HepG2 (cell line): ENCODE results near the gene OVCA2. TPM values are rescaled to one million over a fixed set of nuclear protein-coding genes. Genes with fewer than 3 reads are reported as not detected.

Experiments used
- AHR ChIP-seq: IDR thresholded peaks from 2 replicates; pipeline ENCODE4 v1.6.1; 2018; ENCODE audit warnings: missing genetic modification reagents, missing compliant biosample characterization
- CAMTA2 ChIP-seq: sonication (generic); formaldehyde crosslinking; IDR thresholded peaks from 2 replicates; pipeline ENCODE4 v1.4.0; 2020; ENCODE audit warnings: mild to moderate bottlenecking, missing genetic modification reagents, borderline replicate concordance
- CBFB ChIP-seq: sonication (generic); formaldehyde crosslinking; IDR thresholded peaks from 2 replicates; pipeline ENCODE4 v1.4.0; 2020; ENCODE audit warnings: missing genetic modification reagents
- DNMT1 ChIP-seq: sonication (generic); formaldehyde crosslinking; IDR thresholded peaks from 2 replicates; pipeline ENCODE4 v1.5.1; 2020; ENCODE audit warnings: mild to moderate bottlenecking, missing genetic modification reagents
- ELF1 ChIP-seq: sonication (generic); formaldehyde crosslinking; IDR thresholded peaks from 2 replicates; pipeline ENCODE4 v1.4.0; 2020; ENCODE audit warnings: missing genetic modification reagents
- ETS1 ChIP-seq: sonication (generic); formaldehyde crosslinking; IDR thresholded peaks from 2 replicates; pipeline ENCODE4 v1.4.0; 2020; ENCODE audit warnings: missing genetic modification reagents
- FOXC1 ChIP-seq: sonication (generic); formaldehyde crosslinking; IDR thresholded peaks from 2 replicates; pipeline ENCODE4 v1.8.0; 2022; ENCODE audit warnings: mild to moderate bottlenecking, missing genetic modification reagents, borderline replicate concordance
- FOXJ3 ChIP-seq: sonication (generic); formaldehyde crosslinking; IDR thresholded peaks from 2 replicates; pipeline ENCODE4 v1.4.0; 2020; ENCODE audit warnings: missing genetic modification reagents, mild to moderate bottlenecking, borderline replicate concordance
- GPN1 ChIP-seq: sonication (generic); formaldehyde crosslinking; IDR thresholded peaks from 2 replicates; pipeline ENCODE4 v1.5.1; 2020; ENCODE audit warnings: missing genetic modification reagents, borderline replicate concordance
- GTF2F1 ChIP-seq: fragments of 150-350 bp; IDR thresholded peaks from 2 replicates; pipeline ENCODE4 v1.6.1; 2014; ENCODE audit warnings: low read length
- HHEX ChIP-seq: IDR thresholded peaks from 2 replicates; pipeline ENCODE4 v1.6.1; 2016; ENCODE audit warnings: control low read depth
- KLF11 ChIP-seq: IDR thresholded peaks from 2 replicates; pipeline ENCODE4 v1.6.1; 2016; ENCODE audit warnings: missing compliant biosample characterization
- MAX ChIP-seq: IDR thresholded peaks from 2 replicates; pipeline ENCODE4 v1.6.1; 2012; ENCODE audit warnings: inconsistent platforms
- NFIB ChIP-seq: sonication (generic); formaldehyde crosslinking; IDR thresholded peaks from 2 replicates; pipeline ENCODE4 v1.9.0; 2021; ENCODE audit warnings: missing genetic modification reagents, mild to moderate bottlenecking, borderline replicate concordance
- ONECUT2 ChIP-seq: sonication (generic); formaldehyde crosslinking; IDR thresholded peaks from 2 replicates; pipeline ENCODE4 v1.4.0; 2020; ENCODE audit warnings: missing genetic modification reagents
- PHF8 ChIP-seq: sonication (generic); formaldehyde crosslinking; IDR thresholded peaks from 2 replicates; pipeline ENCODE4 v1.5.0; 2020; ENCODE audit warnings: missing genetic modification reagents
- RBM22 ChIP-seq: fragments of 200-400 bp; formaldehyde crosslinking; optimal IDR thresholded peaks from 2 replicates; pipeline ENCODE3; 2017; ENCODE audit warnings: mild to moderate bottlenecking, low read length, moderate library complexity
- SAFB2 ChIP-seq: sonication (generic); formaldehyde crosslinking; IDR thresholded peaks from 2 replicates; pipeline ENCODE4 v1.5.1; 2020; ENCODE audit warnings: missing genetic modification reagents, low read depth, mild to moderate bottlenecking, borderline replicate concordance
- TBX2 ChIP-seq: sonication (generic); formaldehyde crosslinking; IDR thresholded peaks from 2 replicates; pipeline ENCODE4 v1.5.0; 2020; ENCODE audit warnings: missing genetic modification reagents, mild to moderate bottlenecking, borderline replicate concordance
- THAP11 ChIP-seq: IDR thresholded peaks from 2 replicates; pipeline ENCODE4 v1.6.1; 2016; ENCODE audit warnings: missing biosample characterization, missing genetic modification reagents
- THAP7 ChIP-seq: sonication (generic); formaldehyde crosslinking; IDR thresholded peaks from 2 replicates; pipeline ENCODE4 v1.8.1; 2023; ENCODE audit warnings: mild to moderate bottlenecking, missing genetic modification reagents
- ZBTB44 ChIP-seq: sonication (generic); formaldehyde crosslinking; IDR thresholded peaks from 2 replicates; pipeline ENCODE4 v1.4.0; 2020; ENCODE audit warnings: missing genetic modification reagents
- ZNF383 ChIP-seq: sonication (generic); formaldehyde crosslinking; IDR thresholded peaks from 2 replicates; pipeline ENCODE4 v1.4.0; 2020; ENCODE audit warnings: missing genetic modification reagents, mild to moderate bottlenecking, borderline replicate concordance
- ZNF432 ChIP-seq: sonication (generic); formaldehyde crosslinking; IDR thresholded peaks from 2 replicates; pipeline ENCODE4 v1.5.0; 2020; ENCODE audit warnings: missing genetic modification reagents, mild to moderate bottlenecking, borderline replicate concordance
- ZNF468 ChIP-seq: sonication (generic); formaldehyde crosslinking; IDR thresholded peaks from 2 replicates; pipeline ENCODE4 v1.8.0; 2022; ENCODE audit warnings: mild to moderate bottlenecking, moderate library complexity, missing genetic modification reagents
- ZNF501 ChIP-seq: sonication (generic); formaldehyde crosslinking; IDR thresholded peaks from 2 replicates; pipeline ENCODE4 v1.5.1; 2020; ENCODE audit warnings: mild to moderate bottlenecking, moderate library complexity, missing genetic modification reagents
- ZNF570 ChIP-seq: sonication (generic); formaldehyde crosslinking; IDR thresholded peaks from 2 replicates; pipeline ENCODE4 v1.4.0; 2020; ENCODE audit warnings: mild to moderate bottlenecking, missing genetic modification reagents, borderline replicate concordance
- ZNF598 ChIP-seq: sonication (generic); formaldehyde crosslinking; IDR thresholded peaks from 2 replicates; pipeline ENCODE4 v1.5.1; 2020; ENCODE audit warnings: mild to moderate bottlenecking, missing genetic modification reagents, borderline replicate concordance
- ZNF691 ChIP-seq: sonication (generic); formaldehyde crosslinking; IDR thresholded peaks from 2 replicates; pipeline ENCODE4 v1.4.0; 2020; ENCODE audit warnings: missing genetic modification reagents, low read depth, mild to moderate bottlenecking, borderline replicate concordance
- polyA plus RNA-seq, 8 experiments: library from polyadenylated mRNA; depleted of rRNA in 3 of 8; stranded (reverse) in 7 of 8; unstranded in 1 of 8; fragments of >200 nt; fragmentation: Illumina TruSeq in 4 of 8; extraction: Trizol in 4 of 8; gene quantifications; 2 replicates each; pipeline versions ENCODE4 v1.2.1 to v1.2.3, GENCODE V29; 2011 to 2016; ENCODE audit warnings: low read depth in 4 of 8, missing spikeins in 1 of 8, mixed read lengths in 1 of 8; ENCODE audit not compliant: insufficient read depth in 1 of 8
- total RNA-seq, 5 experiments: library from RNA; depleted of rRNA; stranded (reverse); fragments of >200 nt; fragmentation: Illumina TruSeq; extraction: Trizol; gene quantifications; 2 replicates each; pipeline ENCODE4 v1.2.3, GENCODE V29; 2016; ENCODE audit warnings: low read depth in 1 of 5

Gene OVCA2
- total and polyA plus RNA-seq, 2 of the 13 experiments (the other 11 are each of a cell fraction or from before 2014, with no cell fraction given) = 23.7 to 28.2 TPM

- TF ChIP-seq MAX = no peak; the same call in 1 of the 2 replicates
- TF ChIP-seq ZNF432 (CRISPR knock-in tag) = no peak
- peak; percentile 64; the same call in 1 of the 2 replicates for TF ChIP-seq TBX2
- peak; percentile 78 for TF ChIP-seq ONECUT2 (CRISPR knock-in tag)
- TF ChIP-seq DNMT1 (CRISPR knock-in tag) = no peak
- TF ChIP-seq PHF8 = peak; percentile 43; the same call in 1 of the 2 replicates
- no peak for TF ChIP-seq ZNF691 (CRISPR knock-in tag)
- no peak; the same call in 1 of the 2 replicates for TF ChIP-seq SAFB2
- no peak for TF ChIP-seq ELF1 (CRISPR knock-in tag)
- no peak for TF ChIP-seq ZNF570
- no peak for TF ChIP-seq ETS1 (CRISPR knock-in tag)
- no peak for TF ChIP-seq THAP7 (CRISPR knock-in tag)
- no peak for TF ChIP-seq KLF11 (CRISPR knock-in tag)
- no peak for TF ChIP-seq GPN1 (CRISPR knock-in tag)
- TF ChIP-seq NFIB = no peak
- TF ChIP-seq ZBTB44 (CRISPR knock-in tag) = no peak
- TF ChIP-seq ZNF598 = no peak
- TF ChIP-seq FOXJ3 (CRISPR knock-in tag) = no peak
- no peak for TF ChIP-seq GTF2F1
- TF ChIP-seq CBFB (CRISPR knock-in tag) = no peak
- no peak for TF ChIP-seq ZNF383 (CRISPR knock-in tag)
- TF ChIP-seq CAMTA2 (CRISPR knock-in tag) = no peak
- peak; percentile 87; the same call in 1 of the 2 replicates for TF ChIP-seq FOXC1
- peak; percentile 15; the same call in 1 of the 2 replicates for TF ChIP-seq THAP11 (CRISPR knock-in tag)
- TF ChIP-seq AHR (CRISPR knock-in tag) = no peak
- no peak for TF ChIP-seq ZNF501 (CRISPR knock-in tag)
- no peak for TF ChIP-seq ZNF468
- 0 out of 2 replicates have a peak, but pooled peaks have one; percentile 26 for TF ChIP-seq HHEX (CRISPR knock-in tag)
- TF ChIP-seq RBM22 = no peak
Observed at GRCh38 chr17:1995321-1995892, 46.4 kb upstream of the OVCA2 start (continued).
